Esophagus squamous epithelium (tissue), 4 donors: ENCODE data around the gene PPP2R5A.

Experiments
- POLR2A ChIP-seq, 4 donors: fragments of 450-650 bp; IDR thresholded peaks; one replicate each; pipeline ENCODE4 v1.6.1; 2017; ENCODE audit warnings: antibody characterized with exemption in 4 of 4, mild to moderate bottlenecking in 4 of 4, moderate library complexity in 3 of 4
- TF ChIP-seq, protein P1 (sequence below), 6 experiments: fragments of 450-650 bp in 4 of 6; fragments of 200-600 bp in 2 of 6; sonication (generic) in 2 of 6; IDR thresholded peaks; one replicate each; pipeline ENCODE4 v1.5.1; 2016 to 2019; ENCODE audit warnings: antibody characterized with exemption in 6 of 6, mild to moderate bottlenecking in 4 of 6, moderate library complexity in 4 of 6

DNA sequence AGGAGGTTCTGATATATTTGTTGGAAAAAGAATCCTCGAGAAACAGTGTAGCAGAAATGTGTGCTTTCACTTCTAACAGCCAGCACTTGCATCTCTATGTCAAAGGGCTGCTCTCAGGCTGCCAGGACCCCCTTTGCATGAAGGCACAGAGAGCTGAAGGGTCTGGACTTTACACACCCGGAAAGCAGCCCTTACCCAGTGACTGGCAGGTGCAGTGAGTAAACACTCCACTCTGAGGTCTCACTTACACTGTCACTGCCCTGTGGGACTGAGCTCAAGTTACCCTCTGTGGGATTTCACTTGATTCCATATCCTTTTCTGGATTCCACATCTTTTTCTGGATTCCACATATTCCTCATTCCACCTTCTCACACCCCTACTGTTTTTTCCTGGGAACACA lies 40.8 kb upstream of the PPP2R5A start:
- TF ChIP-seq, protein P1, sequence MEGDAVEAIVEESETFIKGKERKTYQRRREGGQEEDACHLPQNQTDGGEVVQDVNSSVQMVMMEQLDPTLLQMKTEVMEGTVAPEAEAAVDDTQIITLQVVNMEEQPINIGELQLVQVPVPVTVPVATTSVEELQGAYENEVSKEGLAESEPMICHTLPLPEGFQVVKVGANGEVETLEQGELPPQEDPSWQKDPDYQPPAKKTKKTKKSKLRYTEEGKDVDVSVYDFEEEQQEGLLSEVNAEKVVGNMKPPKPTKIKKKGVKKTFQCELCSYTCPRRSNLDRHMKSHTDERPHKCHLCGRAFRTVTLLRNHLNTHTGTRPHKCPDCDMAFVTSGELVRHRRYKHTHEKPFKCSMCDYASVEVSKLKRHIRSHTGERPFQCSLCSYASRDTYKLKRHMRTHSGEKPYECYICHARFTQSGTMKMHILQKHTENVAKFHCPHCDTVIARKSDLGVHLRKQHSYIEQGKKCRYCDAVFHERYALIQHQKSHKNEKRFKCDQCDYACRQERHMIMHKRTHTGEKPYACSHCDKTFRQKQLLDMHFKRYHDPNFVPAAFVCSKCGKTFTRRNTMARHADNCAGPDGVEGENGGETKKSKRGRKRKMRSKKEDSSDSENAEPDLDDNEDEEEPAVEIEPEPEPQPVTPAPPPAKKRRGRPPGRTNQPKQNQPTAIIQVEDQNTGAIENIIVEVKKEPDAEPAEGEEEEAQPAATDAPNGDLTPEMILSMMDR (IDR thresholded peaks at IDR 0.05) = no peak
- TF ChIP-seq POLR2A (IDR thresholded peaks at IDR 0.05) = no peak
